ENCODE data around the gene ING3.

- TF ChIP-seq, protein P1, sequence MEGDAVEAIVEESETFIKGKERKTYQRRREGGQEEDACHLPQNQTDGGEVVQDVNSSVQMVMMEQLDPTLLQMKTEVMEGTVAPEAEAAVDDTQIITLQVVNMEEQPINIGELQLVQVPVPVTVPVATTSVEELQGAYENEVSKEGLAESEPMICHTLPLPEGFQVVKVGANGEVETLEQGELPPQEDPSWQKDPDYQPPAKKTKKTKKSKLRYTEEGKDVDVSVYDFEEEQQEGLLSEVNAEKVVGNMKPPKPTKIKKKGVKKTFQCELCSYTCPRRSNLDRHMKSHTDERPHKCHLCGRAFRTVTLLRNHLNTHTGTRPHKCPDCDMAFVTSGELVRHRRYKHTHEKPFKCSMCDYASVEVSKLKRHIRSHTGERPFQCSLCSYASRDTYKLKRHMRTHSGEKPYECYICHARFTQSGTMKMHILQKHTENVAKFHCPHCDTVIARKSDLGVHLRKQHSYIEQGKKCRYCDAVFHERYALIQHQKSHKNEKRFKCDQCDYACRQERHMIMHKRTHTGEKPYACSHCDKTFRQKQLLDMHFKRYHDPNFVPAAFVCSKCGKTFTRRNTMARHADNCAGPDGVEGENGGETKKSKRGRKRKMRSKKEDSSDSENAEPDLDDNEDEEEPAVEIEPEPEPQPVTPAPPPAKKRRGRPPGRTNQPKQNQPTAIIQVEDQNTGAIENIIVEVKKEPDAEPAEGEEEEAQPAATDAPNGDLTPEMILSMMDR (IDR thresholded peaks at IDR 0.05; ENCODE audit: insufficient read depth, low read length, poor library complexity, severe bottlenecking) = no peak
- no peak for TF ChIP-seq EZH2phosphoT487 (conservative IDR thresholded peaks at IDR 0.05; ENCODE audit: low read length)
Measured at GRCh38 chr7:120984406-120984805, 33.8 kb downstream of the ING3 start.
